K562 (cell line): ENCODE results near the gene GCNT2.

ENCODE experiments used
- CTCF ChIP-seq, 3 experiments: IDR thresholded peaks in 2 of 3; conservative IDR thresholded peaks in 1 of 3; 2 replicates each; pipeline ENCODE4 v1.5.1; 2011 to 2012; ENCODE audit warnings: low read length in 3 of 3, mild to moderate bottlenecking in 3 of 3, control low read depth in 2 of 3, improper control_type of control experiment in 1 of 3, inconsistent platforms in 1 of 3, low read depth in 1 of 3, mixed read lengths in 1 of 3, moderate library complexity in 1 of 3; ENCODE audit not compliant: insufficient read depth in 2 of 3
- EZH2 ChIP-seq: IDR thresholded peaks from 2 replicates; pipeline ENCODE4 v1.6.1; 2012; ENCODE audit warnings: low read depth, mild to moderate bottlenecking, inconsistent platforms, low read length, borderline replicate concordance
- HNRNPUL1 ChIP-seq: fragments of 200-400 bp; formaldehyde crosslinking; IDR thresholded peaks from 2 replicates; pipeline ENCODE4 v1.6.1; 2017; ENCODE audit warnings: low read length
- NR1H2 ChIP-seq: sonication (generic); formaldehyde crosslinking; IDR thresholded peaks from 2 replicates; pipeline ENCODE4 v1.4.0; 2020; ENCODE audit warnings: mild to moderate bottlenecking, missing genetic modification reagents
- SMC3 ChIP-seq: conservative IDR thresholded peaks from 2 replicates; pipeline ENCODE4 v1.6.1; 2011; ENCODE audit warnings: low read depth, low read length, improper control_type of control experiment; ENCODE audit not compliant: insufficient read depth
- ZBTB49 ChIP-seq: sonication (generic); formaldehyde crosslinking; IDR thresholded peaks from 2 replicates; pipeline ENCODE4 v1.8.0; 2022; ENCODE audit warnings: missing genetic modification reagents, mild to moderate bottlenecking, borderline replicate concordance
- ZNF174 ChIP-seq: fragments of 250-450 bp; sonication (Bioruptor Pico); IDR thresholded peaks from 2 replicates; pipeline ENCODE4 v1.4.0; 2020; ENCODE audit warnings: mild to moderate bottlenecking
- ZNF232 ChIP-seq: sonication (generic); formaldehyde crosslinking; IDR thresholded peaks from 2 replicates; pipeline ENCODE4 v1.8.0; 2022; ENCODE audit warnings: mild to moderate bottlenecking, missing genetic modification reagents

GRCh38 chr6:10558565-10558964, 37.4 kb downstream of the GCNT2 start:
- no peak for TF ChIP-seq ZNF174 (CRISPR knock-in tag)
- no peak for TF ChIP-seq HNRNPUL1
- no peak for TF ChIP-seq SMC3
- TF ChIP-seq CTCF (IDR thresholded peaks at IDR 0.05 in 2 of 3, conservative IDR thresholded peaks at IDR 0.05 in 1 of 3; ENCODE audit: insufficient read depth in 2 of 3, low read depth in 1 of 3, low read length in 3 of 3): no peak
- TF ChIP-seq ZBTB49: no peak
- no peak for TF ChIP-seq NR1H2 (CRISPR knock-in tag)
- TF ChIP-seq ZNF232 (CRISPR knock-in tag): no peak
- no peak for TF ChIP-seq EZH2
